ENCODE measurements around the gene SMYD3.

SMYD3 gene

DNA sequence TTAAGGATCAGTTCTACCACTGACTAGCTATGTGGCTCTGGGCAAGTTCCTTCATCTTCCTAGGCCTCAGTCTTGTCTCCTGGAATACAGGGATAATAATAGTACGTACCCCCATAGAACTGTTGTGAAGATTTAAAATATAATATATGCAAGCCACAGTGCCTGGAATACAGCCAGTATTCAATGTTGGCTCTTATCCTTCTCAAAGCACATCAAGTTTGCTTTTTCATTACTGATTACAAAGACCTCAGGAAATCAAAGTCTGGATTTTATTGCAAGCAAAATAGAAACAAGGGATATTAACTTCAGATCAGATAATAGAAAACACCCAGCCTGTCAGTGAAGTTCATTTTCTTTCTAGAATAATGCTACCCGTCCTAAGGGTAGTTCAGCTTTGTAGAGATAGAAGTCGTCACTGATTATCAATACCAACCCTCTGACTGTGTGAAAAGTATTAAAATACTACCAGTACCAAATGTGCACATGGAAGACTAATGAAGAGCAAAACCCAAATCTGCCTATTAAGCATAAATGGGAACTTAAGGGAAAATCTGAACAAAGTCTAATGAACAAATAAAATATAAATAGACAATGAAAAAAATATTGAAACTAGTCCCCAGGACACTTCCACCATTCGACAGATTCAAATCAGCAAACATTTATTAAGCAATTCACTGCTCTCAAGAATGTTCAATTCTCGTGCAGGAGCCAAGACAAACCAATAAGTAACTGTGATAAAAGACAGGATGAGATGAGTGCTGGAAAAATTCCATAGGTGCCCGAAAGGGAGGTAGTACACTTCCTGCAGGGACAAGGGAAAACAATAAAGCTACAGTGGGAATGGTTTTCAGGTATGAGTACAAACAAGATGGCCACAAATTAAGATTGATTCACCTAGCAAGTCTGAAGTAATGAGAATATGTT, 206.2 kb downstream of the SMYD3 start:
- in situ Hi-C loops (cut with MboI; ENCODE audit: low pct_unique_long_range_greater_than_20kb, low sequenced_read_pairs) = no loop called here
- DNase-seq = no peak

DNA sequence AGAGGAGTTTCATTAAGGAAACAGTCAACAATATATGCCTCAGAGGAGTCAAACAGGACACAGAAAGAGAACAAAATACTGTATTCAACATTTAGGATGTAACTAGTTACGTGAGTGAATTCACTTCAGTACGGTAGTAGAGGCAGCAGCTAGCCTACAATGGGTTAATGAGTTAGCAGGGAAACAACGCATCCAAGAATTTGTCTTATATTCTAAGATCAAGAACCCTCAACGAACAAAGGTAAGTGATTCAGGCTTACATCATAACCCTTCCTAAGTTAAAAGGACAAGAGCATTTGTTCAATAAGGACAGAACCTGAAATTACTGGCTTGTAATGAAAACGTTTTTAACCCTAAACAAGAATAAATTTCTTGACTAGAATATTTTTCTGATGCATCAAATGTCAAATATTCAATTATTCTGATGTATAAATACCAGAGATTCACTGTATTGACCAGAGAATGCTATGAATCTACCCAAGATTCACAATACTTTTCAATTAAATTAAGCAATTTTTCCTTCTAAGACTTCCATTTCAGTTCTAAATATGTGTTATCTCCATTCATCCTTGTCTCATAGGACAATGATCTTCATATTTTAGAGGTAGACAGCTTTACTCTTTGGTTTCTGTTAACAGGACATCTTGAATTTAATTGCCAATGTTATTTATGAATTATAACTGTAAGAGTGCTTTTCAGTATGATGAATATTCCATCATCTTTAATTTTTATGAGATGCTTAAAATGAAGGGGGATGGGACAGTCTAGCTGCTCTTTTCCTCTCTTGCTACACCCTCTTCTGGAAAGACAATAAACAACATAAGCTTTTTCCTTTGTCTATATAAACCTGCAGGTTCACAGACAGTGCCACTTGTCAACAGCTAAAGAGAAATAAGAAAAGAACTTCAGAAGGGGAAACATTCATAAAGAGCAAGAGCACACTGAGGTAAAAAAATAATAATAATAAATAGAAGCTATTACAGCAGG, 209.5 kb downstream of the SMYD3 start:
- in situ Hi-C loops (cut with MboI; ENCODE audit: low pct_unique_long_range_greater_than_20kb, low sequenced_read_pairs) = no loop called here
- no peak for DNase-seq

DNA sequence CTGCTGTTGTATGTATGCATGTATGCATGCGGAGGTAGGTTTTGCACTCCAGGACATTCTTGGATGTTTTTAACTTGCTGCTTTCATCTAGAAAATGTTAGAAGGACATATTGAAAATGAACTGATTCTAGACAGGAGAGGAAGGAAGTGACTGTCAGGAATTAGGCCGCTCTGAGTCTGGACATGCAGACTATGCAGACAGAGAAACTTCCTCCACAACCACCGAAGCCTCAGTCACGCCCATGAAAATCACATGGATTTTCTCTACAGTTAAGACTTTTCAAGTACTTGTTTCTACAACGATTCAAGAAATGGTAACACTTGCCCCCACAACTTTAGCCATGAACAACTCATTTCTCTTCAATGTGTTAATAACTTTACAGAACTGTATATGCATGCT, 211.1 kb downstream of the SMYD3 start:
- DNase-seq = peak; percentile 71
- in situ Hi-C loops (cut with MboI; ENCODE audit: low pct_unique_long_range_greater_than_20kb, low sequenced_read_pairs) = no loop called here

DNA sequence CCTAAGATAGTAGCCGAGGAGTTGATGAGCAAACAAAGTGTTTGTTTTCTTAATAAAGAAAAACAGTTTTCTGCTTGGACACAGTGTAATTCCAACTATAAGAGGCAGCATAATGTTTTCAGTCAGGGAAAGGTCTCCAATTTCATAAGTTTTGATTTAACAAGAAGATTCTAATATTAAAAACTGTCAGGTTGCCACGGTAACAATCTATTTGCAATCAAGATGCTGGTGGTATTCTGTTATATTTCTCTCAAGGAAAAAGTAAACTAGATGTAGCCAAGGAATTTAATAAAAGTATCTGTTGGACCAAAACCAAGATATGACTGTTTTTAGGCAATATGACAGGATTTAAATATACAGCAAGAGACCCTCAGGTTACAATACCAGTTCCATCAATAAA, 211.7 kb downstream of the SMYD3 start:
- no peak for DNase-seq
- in situ Hi-C loops (cut with MboI; ENCODE audit: low pct_unique_long_range_greater_than_20kb, low sequenced_read_pairs) = no loop called here

DNA sequence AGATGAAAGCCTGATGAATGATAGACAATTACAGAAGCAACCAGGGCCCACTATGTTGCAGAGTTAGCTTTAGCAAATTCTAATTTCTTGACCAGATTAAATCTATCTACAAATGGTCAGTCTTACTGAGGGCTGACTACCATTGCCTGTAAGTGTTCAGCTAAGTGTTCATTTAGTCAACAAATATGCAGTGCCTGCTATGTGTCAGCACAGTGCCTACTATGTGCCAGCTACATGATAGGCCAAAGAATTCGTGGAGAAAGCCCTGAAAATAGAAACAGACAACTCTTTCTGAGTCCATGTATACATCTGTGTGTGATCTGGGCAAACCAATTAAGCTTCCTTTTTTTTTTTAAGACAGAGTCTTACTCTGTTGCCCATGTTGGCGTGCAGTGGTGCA, 212.8 kb downstream of the SMYD3 start:
- in situ Hi-C loops (cut with MboI; ENCODE audit: low pct_unique_long_range_greater_than_20kb, low sequenced_read_pairs) = no loop called here

DNA sequence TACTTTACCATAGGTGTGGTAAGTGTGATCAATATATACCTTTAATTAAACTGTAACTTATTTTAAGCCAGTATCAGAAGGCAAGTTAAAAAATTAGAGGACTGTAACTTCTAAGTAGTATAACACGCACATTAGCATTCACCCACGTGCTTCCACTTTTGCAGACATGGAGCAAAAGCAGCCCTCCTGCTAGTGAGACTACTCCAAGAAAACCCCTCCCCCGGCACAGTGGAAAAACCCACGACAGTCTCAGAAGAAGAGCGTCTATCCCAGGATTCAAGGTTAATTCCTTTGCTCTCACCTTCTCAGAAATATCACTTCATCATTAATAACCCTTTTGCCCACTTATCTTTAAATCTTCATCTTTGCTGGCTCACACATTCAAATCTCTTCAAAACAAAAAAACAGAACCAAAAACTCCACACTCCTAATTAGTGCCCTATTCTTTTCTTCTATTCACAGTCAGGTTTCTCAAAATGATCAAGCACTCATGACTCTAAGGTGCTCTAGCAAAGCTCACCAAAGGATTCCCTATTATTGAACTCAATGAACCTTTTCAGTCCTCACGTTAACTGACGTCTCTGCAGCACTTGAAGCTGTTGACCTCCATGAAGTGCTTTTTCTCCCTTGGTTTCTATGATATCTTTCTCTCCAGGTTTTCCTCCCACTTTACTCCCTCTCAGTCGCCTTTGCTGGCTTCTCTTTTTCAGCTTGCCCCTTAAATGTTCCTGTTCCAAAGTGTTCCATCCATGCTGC, 213.5 kb downstream of the SMYD3 start:
- no peak for DNase-seq
- in situ Hi-C loops (cut with MboI; ENCODE audit: low pct_unique_long_range_greater_than_20kb, low sequenced_read_pairs) = no loop called here

More for the DNA sequence above, 212.8 kb downstream of the SMYD3 start:
- DNase-seq = no peak

DNA sequence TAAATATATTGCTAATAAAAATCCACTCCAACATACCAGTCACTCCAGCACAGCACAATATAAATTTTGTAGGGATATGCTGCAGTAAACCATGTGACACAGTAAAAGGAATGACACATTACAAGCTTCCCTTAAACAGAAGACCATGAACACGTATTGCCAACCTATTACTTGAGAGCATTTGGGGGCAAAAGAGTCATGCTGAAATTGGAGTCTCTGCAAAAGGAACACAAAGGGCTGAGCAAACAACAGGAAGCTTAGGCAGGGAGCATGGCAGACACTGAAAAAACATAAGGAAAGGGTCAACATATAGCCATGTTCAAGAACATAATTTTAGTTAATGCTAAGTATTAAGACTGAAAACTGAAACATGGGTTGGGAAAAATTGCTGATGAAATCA, 214.5 kb downstream of the SMYD3 start:
- in situ Hi-C loops (cut with MboI; ENCODE audit: low pct_unique_long_range_greater_than_20kb, low sequenced_read_pairs) = no loop called here
- no peak for DNase-seq

DNA sequence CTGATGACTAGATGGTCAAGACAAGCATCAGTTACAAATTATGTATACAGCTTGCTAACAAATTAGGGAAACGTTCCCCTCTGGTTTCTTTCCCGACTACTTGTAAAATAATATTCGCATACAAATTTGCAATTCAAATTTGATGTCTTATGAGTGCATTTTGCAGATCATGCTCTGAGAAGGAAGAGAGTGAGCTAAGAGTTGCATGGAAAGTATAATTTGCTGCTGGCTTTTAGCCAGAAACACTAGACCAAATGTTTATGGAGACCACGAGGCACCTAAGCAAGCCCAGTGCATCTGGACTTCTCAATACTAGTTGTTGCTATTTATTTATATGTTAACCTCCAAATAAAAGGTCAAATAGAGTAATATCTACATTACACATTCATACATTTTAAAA, 216.0 kb downstream of the SMYD3 start:
- in situ Hi-C loops (cut with MboI; ENCODE audit: low pct_unique_long_range_greater_than_20kb, low sequenced_read_pairs) = no loop called here

DNA sequence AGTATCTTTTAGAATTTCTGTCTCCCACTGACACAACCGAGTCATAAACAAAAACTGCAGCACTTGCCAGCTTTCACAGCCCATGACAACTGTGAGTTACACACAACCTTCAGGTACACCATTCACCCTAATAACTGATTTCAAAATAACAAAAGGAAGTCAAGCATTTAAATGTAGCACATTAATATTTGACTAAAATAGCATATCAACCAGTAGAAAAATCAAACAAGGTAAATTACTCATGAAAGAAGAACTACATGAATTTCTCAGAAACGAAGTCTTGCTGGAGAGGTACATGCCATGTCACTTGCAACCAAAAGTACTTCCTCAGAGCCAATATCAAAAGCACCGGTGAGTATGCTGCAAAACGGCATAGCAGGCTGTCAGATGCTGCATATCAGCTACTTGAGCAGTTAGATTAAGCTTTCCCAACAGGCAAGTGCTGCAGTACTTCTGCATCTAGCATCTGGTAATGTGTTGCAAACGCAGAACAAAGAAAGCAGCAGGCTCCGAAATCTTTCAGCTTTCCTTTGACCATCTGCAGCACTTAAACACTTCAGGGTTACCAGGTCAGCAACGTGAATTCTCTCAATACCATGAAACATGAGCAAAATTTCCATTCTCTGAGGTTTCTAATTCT, 223.2 kb downstream of the SMYD3 start:
- in situ Hi-C loops (cut with MboI; ENCODE audit: low pct_unique_long_range_greater_than_20kb, low sequenced_read_pairs) = no loop called here
- peak; percentile 25 for DNase-seq

More for the DNA sequence above, 216.0 kb downstream of the SMYD3 start:
- DNase-seq = no peak

DNA sequence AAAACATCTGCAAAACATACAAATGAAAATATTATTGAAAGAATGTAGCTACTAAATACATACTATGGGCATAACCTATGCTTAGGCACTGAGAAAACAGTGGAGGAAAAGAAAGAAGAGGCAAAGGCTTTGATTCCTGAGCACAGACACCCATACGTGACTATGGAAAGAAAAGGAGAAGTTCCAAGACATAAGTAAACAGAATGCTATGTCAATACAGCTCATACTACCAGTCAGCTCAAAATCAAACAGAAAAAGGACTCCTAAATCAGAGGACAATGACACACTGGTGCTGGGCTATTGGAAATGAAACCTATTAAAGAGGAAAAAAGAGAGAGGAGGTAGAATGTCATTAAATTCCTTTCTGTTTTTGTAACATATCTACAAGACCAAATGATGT, 225.4 kb downstream of the SMYD3 start:
- in situ Hi-C loops (cut with MboI; ENCODE audit: low pct_unique_long_range_greater_than_20kb, low sequenced_read_pairs) = no loop called here
- DNase-seq = peak; percentile 37

DNA sequence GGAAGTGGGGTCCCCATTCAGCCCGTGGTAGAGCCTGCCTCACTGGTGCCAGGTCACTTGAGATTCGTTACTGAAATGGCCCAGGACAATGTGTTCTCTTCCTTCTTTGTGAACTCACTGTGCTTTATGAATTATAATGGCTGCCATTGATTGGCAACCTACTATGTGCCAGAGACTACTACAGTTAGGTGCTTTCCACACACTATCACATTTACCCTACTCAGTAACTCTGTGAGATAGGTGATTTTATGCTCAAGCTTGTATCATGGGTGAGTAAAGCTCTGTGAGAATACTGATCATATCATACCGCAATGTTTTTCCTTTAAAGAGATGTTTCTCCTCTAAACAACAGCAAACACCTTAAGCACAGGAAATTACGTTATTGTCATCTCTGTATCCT, 225.9 kb downstream of the SMYD3 start:
- in situ Hi-C loops (cut with MboI; ENCODE audit: low pct_unique_long_range_greater_than_20kb, low sequenced_read_pairs) = no loop called here
- DNase-seq = no peak

DNA sequence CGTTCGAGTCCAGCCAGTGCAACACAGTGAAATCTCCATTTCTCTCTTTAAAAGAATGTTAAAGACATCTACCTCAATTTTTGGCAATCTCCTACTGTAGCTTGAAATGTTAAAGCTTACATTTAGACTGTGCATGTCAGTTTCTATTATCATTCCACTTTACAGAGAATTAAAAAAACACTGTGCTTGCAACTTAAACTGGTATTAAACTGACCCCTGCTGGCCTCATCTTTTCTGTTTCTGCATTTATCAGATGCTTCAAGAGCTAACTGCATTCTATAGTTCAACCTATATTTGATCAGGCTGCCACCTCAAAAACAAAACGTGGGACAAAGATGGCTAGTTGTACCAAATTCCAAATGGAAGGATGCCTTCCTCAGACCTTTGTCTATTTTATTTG, 226.5 kb downstream of the SMYD3 start:
- DNase-seq = peak; percentile 53
- in situ Hi-C loops (cut with MboI; ENCODE audit: low pct_unique_long_range_greater_than_20kb, low sequenced_read_pairs) = no loop called here

DNA sequence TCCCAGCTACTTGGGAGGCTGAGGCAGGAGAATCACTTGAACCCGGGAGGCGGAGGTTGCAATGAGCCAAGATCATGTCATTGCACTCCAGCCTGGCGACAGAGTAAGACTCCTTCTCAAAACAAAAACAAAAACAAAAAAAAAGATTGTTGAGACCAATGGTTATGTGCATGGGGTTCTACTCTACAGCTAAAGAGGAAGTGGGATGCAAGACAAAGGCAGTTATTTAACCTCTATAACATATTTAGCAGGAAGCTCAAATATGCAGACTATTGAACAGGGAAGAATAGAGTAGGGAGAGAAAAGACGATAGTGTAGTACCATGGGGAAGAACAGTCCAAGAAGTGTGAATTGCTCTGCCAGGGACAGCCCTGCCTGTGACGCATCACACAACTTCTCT, 227.7 kb downstream of the SMYD3 start:
- DNase-seq = peak; percentile 40
- in situ Hi-C loops (cut with MboI; ENCODE audit: low pct_unique_long_range_greater_than_20kb, low sequenced_read_pairs) = no loop called here

DNA sequence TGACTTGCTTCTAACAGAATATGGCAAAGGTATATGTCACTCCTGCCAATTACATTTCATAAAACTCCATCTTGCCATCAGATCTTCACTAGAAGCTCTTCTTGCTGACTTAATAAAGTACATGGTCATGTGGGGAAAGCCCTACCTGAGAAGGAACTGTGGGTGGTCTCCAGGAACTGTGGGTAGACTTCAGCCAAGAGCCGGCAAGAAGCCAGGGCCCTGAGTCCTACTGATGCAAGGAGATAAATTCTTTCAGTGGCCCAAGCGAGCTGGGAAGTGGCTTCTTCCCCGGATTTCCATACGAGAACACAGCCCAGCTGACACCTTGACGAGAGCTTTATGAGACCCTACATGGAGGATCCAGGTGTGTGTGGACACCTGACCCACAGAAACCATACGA, 228.7 kb downstream of the SMYD3 start:
- no peak for DNase-seq
- in situ Hi-C loops (cut with MboI; ENCODE audit: low pct_unique_long_range_greater_than_20kb, low sequenced_read_pairs) = no loop called here

DNA sequence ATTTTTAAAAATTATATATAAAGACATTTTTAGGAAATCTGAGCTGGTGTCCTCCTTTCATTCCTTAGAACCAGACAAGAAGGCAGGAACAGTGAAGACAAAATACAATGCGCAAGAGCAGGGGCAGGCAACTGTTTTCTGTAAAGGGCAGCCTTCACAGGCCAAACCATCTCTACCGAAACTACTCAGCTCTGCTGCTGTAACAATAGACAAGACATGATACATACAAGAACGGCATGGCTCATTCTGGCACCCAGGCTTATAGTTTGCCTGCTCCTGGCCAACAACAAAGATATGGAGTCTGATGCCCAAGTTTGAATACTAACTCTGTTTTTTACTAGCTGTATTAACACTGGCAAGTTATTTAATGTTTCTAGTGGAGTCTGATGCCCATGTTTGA, 232.0 kb downstream of the SMYD3 start:
- in situ Hi-C loops (cut with MboI; ENCODE audit: low pct_unique_long_range_greater_than_20kb, low sequenced_read_pairs) = no loop called here
- no peak for DNase-seq

DNA sequence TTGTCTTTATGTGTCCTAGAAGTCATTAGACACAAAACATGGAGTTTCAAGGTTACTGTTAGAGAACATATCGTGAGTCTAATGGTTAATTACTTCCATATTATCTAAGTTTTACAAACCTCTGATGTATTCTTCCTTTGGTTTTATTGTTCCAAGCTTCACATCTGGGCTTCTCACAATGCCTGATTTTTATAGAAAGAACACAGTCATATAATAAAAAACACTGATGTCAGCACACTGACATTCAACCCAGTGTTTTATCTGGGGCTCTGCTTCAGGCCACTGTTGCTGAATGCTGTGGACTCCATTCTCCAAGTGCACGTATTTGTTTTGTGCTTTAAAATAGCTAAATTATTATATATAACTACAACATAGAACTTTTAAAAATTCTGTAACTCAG, 232.9 kb downstream of the SMYD3 start:
- in situ Hi-C loops (cut with MboI; ENCODE audit: low pct_unique_long_range_greater_than_20kb, low sequenced_read_pairs) = no loop called here

DNA sequence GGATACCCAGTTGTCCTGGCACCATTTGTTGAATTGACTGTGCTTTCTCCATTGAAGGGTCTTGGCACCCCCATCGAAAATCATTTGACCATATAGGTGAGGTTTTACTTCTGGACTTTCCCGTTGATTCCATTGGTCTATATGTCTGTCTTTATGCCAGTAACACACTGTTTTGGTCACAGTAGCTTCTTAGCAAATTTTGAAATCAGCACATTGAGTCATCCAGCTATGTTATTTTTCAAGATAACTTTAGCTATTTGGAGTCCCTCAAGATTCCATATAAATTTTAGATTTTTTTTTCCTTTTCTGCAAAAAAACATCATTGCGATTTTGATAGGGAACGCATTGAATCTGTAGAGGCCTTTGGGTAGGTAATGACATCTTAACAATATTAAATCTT, 235.6 kb downstream of the SMYD3 start:
- no peak for DNase-seq
- in situ Hi-C loops (cut with MboI; ENCODE audit: low pct_unique_long_range_greater_than_20kb, low sequenced_read_pairs) = no loop called here

More for the DNA sequence above, 232.9 kb downstream of the SMYD3 start:
- no peak for DNase-seq

DNA sequence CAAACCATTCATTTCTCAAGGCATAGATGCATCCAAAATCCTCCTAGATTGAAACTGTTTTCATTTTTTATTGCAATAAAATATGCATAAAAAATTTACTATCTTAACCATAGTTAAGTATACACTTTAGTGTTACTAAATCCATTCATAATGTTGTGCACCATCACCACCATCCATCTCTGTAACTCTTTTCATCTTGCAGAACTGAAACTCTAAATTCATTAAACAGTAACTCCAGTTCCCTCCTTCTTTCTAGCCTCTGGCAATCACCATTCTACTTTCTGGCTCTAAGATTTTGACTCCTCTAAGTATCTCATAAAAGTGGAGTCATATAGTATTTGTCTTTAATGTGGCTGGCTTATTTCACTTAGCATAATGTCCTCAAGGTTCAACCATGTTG, 236.8 kb downstream of the SMYD3 start:
- DNase-seq = no peak
- in situ Hi-C loops (cut with MboI; ENCODE audit: low pct_unique_long_range_greater_than_20kb, low sequenced_read_pairs) = no loop called here

DNA sequence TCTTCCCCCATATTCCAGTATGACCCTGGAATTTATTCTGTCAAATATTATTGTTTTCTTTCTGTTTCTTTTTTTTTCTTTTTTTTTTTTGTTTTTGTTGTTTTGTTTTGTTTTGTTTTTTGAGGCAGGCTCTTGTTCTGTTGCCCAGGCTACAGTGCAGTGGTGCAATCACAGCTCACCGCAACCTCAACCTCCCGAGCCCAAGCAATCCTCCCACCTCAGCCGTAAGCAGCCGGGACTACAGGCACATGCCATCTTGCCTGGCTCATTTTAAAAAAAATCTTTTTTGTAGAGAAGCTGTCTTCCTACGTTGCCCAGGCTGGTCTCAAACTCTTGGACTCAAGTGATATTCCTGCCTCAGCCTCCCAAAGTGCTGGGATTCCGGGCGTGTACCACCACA, 237.6 kb downstream of the SMYD3 start:
- in situ Hi-C loops (cut with MboI; ENCODE audit: low pct_unique_long_range_greater_than_20kb, low sequenced_read_pairs) = no loop called here

More for the DNA sequence above, 237.6 kb downstream of the SMYD3 start:
- no peak for DNase-seq

Measured in KBM-7 (cell line).